HEK293T (cell line): ENCODE results near the gene BBS12.

Experiments used
- CTCF ChIA-PET: fragments of 350-600 bp; formaldehyde crosslinking; extraction: SDS; loops from one replicate; lab custom pipeline; 2021; ENCODE audit warnings: antibody characterized with exemption, inconsistent platforms; lab: Yijun Ruan, JAX
- POLR2A ChIA-PET: fragments of 350-600 bp; formaldehyde crosslinking; extraction: SDS; loops from one replicate; lab custom pipeline; 2020; ENCODE audit warnings: antibody characterized with exemption, inconsistent platforms; lab: Yijun Ruan, JAX
- DNase-seq: peaks from one replicate; pipeline ENCODE4 v3.0.0; 2012; ENCODE audit warnings: mixed read lengths; ENCODE audit errors: extremely low spot score
- ARNT ChIP-seq: fragments of 450-650 bp; IDR thresholded peaks from 2 replicates; pipeline ENCODE4 v1.6.1; 2017; ENCODE audit warnings: mild to moderate bottlenecking
- BHLHE40 ChIP-seq: fragments of 450-650 bp; IDR thresholded peaks from 2 replicates; pipeline ENCODE4 v1.6.1; 2016; ENCODE audit warnings: mild to moderate bottlenecking, moderate library complexity, borderline replicate concordance
- CTBP1 ChIP-seq: fragments of 450-650 bp; IDR thresholded peaks from 2 replicates; pipeline ENCODE4 v1.6.1; 2016; ENCODE audit warnings: borderline replicate concordance
- ELF4 ChIP-seq: fragments of 450-650 bp; IDR thresholded peaks from 2 replicates; pipeline ENCODE4 v1.6.1; 2017; ENCODE audit warnings: antibody characterized with exemption
- FOXA1 ChIP-seq: fragments of 450-650 bp; IDR thresholded peaks from 2 replicates; pipeline ENCODE4 v1.6.1; 2016; ENCODE audit warnings: mild to moderate bottlenecking
- FOXK2 ChIP-seq: fragments of 450-650 bp; IDR thresholded peaks from 2 replicates; pipeline ENCODE4 v1.6.1; 2016; ENCODE audit warnings: mild to moderate bottlenecking
- FOXM1 ChIP-seq: fragments of 450-650 bp; IDR thresholded peaks from 2 replicates; pipeline ENCODE4 v1.6.1; 2017; ENCODE audit warnings: mild to moderate bottlenecking, borderline replicate concordance
- HDGF ChIP-seq: fragments of 450-650 bp; IDR thresholded peaks from 2 replicates; pipeline ENCODE4 v1.6.1; 2017; ENCODE audit warnings: antibody characterized with exemption, borderline replicate concordance
- L3MBTL2 ChIP-seq: fragments of 450-650 bp; conservative IDR thresholded peaks from 2 replicates; pipeline ENCODE4 v1.6.1; 2016; ENCODE audit warnings: mild to moderate bottlenecking
- LEF1 ChIP-seq: fragments of 450-650 bp; IDR thresholded peaks from 2 replicates; pipeline ENCODE4 v1.6.1; 2017; ENCODE audit warnings: mild to moderate bottlenecking, borderline replicate concordance
- NFRKB ChIP-seq: fragments of 450-650 bp; IDR thresholded peaks from 2 replicates; pipeline ENCODE4 v1.6.1; 2016; ENCODE audit warnings: mild to moderate bottlenecking, moderate library complexity
- PKNOX1 ChIP-seq: fragments of 450-650 bp; IDR thresholded peaks from 2 replicates; pipeline ENCODE4 v1.6.1; 2016
- SP1 ChIP-seq: fragments of 450-650 bp; IDR thresholded peaks from 2 replicates; pipeline ENCODE4 v1.6.1; 2017
- SUZ12 ChIP-seq: fragments of 450-650 bp; IDR thresholded peaks from 2 replicates; pipeline ENCODE4 v1.6.1; 2016; ENCODE audit warnings: mild to moderate bottlenecking
- TARDBP ChIP-seq: fragments of 450-650 bp; IDR thresholded peaks from 2 replicates; pipeline ENCODE4 v1.6.1; 2016
- ZNF384 ChIP-seq: fragments of 450-650 bp; IDR thresholded peaks from 2 replicates; pipeline ENCODE4 v1.6.1; 2016

The BBS12 gene

DNA sequence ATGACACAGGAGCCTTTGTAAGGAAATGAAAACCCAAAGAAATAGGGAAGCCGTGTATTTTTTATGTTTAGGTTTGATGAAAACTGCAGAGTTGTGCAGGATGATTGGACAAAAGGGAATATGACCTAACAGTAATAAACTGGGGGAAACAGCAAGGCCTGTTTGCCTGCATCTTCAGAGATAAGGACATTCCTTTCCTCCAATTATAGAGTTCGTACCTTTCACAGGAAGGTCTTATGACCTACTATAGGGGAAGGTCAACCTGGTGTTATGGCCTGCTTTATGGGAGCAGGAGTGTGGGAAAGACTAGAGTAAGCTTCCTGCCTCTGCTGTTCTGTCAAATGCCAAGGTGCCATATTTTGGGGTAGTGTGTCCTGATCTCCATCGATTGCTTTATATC, 42.5 kb downstream of the BBS12 start:
- CTCF ChIA-PET: no interaction called here
- DNase-seq: no peak
- TF ChIP-seq ARNT: no peak
- no peak for TF ChIP-seq L3MBTL2
- POLR2A ChIA-PET: no interaction called here

DNA sequence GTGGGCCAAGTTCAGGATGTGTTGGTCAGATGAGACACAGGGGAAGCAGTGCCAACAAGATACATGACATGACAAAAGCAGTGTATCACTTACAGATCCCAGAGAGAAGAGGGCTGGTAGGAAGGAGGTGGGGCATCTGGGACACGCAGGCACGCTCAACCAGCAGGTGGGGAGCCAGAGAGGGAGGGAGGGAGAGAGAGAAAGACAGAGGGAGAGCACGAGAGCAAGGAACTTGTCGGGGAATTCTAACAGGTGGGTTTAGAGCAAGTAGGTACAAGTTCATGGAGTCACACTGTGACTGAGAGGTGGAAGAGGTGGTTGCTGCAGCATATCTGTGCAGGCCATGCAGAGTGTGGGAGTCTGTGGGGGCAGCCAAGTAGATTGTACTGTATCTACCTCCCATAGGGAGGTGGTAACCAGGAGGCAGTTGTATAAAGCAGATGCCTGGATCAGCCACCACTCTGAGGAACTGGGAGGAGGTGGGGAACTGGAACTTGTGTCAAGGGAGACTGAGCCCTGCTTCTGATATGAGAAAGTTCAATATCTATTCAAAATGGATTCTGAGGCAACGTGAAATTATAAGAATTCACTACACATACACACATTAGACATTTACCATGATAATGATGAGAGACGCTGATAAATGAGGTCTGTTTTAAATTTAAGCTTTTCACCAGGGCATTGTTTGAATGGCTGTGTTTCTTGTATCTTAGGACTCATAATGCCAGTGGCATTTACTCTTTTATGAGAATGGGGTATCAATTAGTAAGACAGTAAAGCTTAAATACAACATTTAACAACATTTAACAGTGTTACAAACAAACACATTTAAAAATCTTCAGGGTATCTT, 43.7 kb downstream of the BBS12 start:
- DNase-seq: no peak
- ChIA-PET CTCF (no interaction called here), POLR2A (interaction anchor here (1.0 kb wide), 1 partner anchor 44 kb away, joined by 4 read pairs; the partner anchor contains the start of gene BBS12)
- TF ChIP-seq LEF1 (no peak), SUZ12 (no peak), ELF4 (no peak), ARNT (no peak), CTBP1 (no peak)

DNA sequence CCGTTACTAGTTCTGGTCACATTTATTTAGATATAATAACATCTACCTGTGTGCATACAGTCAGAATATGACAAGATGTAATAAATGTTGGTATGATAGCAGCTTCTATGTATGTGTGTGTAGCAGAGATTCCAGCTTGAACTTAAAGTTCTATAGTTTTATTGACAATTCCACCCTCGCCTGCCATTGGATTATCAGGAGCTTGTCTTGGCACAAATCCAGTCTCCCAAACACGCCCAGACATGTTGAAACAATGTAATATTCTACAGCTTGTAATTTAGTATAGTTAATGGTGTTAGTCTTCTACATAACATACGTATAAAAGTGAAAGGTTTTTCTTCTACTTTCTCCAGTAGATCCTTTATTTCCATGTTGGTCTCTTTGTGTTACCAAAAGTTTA, 44.4 kb downstream of the BBS12 start:
- CTCF ChIA-PET: no interaction called here
- TF ChIP-seq LEF1: no peak
- no peak for TF ChIP-seq L3MBTL2
- no peak for TF ChIP-seq PKNOX1
- no peak for TF ChIP-seq TARDBP
- TF ChIP-seq FOXA1: no peak
- TF ChIP-seq CTBP1: no peak
- no peak for TF ChIP-seq BHLHE40
- no peak for DNase-seq
- POLR2A ChIA-PET: interaction anchor here (1.0 kb wide), 1 partner anchor 44 kb away, joined by 4 read pairs; the partner anchor contains the start of gene BBS12

- TF ChIP-seq BHLHE40 (no peak), SUZ12 (no peak), PKNOX1 (no peak), NFRKB (no peak), ELF4 (no peak), TARDBP (no peak), LEF1 (no peak)
- CTCF ChIA-PET: no interaction called here
- POLR2A ChIA-PET: no interaction called here
- no peak for DNase-seq
Measured at GRCh38 chr4:122777846-122778673, 45.6 kb downstream of the BBS12 start.

- POLR2A ChIA-PET: no interaction called here
- no peak for DNase-seq
- CTCF ChIA-PET: interaction anchor here (0.7 kb wide), 1 partner anchor 682 kb away, joined by 3 read pairs; no protein-coding TSS in a partner anchor
- TF ChIP-seq FOXK2 (no peak), FOXA1 (no peak), BHLHE40 (no peak), HDGF (no peak), CTBP1 (no peak), SP1 (no peak), PKNOX1 (no peak), ARNT (no peak), SUZ12 (no peak), NFRKB (no peak), L3MBTL2 (no peak), ZNF384 (no peak), TARDBP (no peak), FOXM1 (no peak), ELF4 (no peak), LEF1 (no peak)
Measured at GRCh38 chr4:122781486-122781885, 49.0 kb downstream of the BBS12 start.
